OCI-LY7 (cell line): ENCODE data around the gene PXDC1. TPM values are rescaled to one million over a fixed set of nuclear protein-coding genes. Genes with fewer than 3 reads are reported as not detected.

Source experiments
- BruUV-seq: library from RNA; stranded (reverse); fragments of 400-500 nt; replicated peaks from 2 replicates; lab custom pipeline; 2021; lab: Mats Ljungman, UMichigan
- CTCF ChIA-PET: fragments of 300-600 bp; sonication (Branson Sonifier 250); formaldehyde crosslinking; loops from one replicate; lab custom pipeline; 2022; ENCODE audit warnings: antibody characterized with exemption; ENCODE audit not compliant: unreplicated experiment; lab: Charles Lee
- POLR2A ChIA-PET: fragments of 300-600 bp; sonication (Branson Sonifier 250); formaldehyde crosslinking; loops from one replicate; lab custom pipeline; 2022; ENCODE audit warnings: antibody characterized with exemption; lab: Charles Lee
- DNase-seq: peaks from one replicate; pipeline ENCODE4 v3.0.0-alpha.2; 2015; ENCODE audit warnings: low spot score
- H2AFZ ChIP-seq: fragments of 200-600 bp; sonication (generic), shearing (Covaris generic); 2 replicates; pipeline ENCODE4 v1.6.1; 2014; ENCODE audit warnings: mild to moderate bottlenecking, antibody characterized with exemption, low read length, moderate library complexity
- H3K27ac ChIP-seq: fragments of 200-600 bp; sonication (generic); 2 replicates; pipeline ENCODE4 v1.5.1; 2014; ENCODE audit warnings: mixed run types, low read depth, mild to moderate bottlenecking, moderate library complexity, low read length, inconsistent platforms; ENCODE audit not compliant: poor library complexity, severe bottlenecking
- H3K36me3 ChIP-seq: fragments of 200-600 bp; sonication (generic); 2 replicates; pipeline ENCODE4 v1.6.1; 2014; ENCODE audit warnings: mild to moderate bottlenecking, antibody characterized with exemption, low read length, moderate library complexity, mixed read lengths; ENCODE audit not compliant: insufficient read depth
- H3K4me1 ChIP-seq: fragments of 200-600 bp; sonication (generic); 2 replicates; pipeline ENCODE4 v1.5.1; 2014; ENCODE audit warnings: mild to moderate bottlenecking, low read length; ENCODE audit not compliant: insufficient read depth, poor library complexity, severe bottlenecking
- H3K4me2 ChIP-seq: fragments of 200-600 bp; sonication (generic); 2 replicates; pipeline ENCODE4 v1.6.1; 2014; ENCODE audit warnings: mild to moderate bottlenecking, low read length
- H3K4me3 ChIP-seq: fragments of 200-600 bp; sonication (generic); 2 replicates; pipeline ENCODE4 v1.5.1; 2014; ENCODE audit warnings: mild to moderate bottlenecking, low read depth, low read length; ENCODE audit not compliant: poor library complexity, severe bottlenecking
- H3K79me2 ChIP-seq: fragments of 200-600 bp; sonication (generic); 2 replicates; pipeline ENCODE4 v1.6.1; 2016; ENCODE audit warnings: low read depth, mild to moderate bottlenecking, low read length, moderate library complexity, mixed read lengths; ENCODE audit not compliant: insufficient read depth
- H3K9me2 ChIP-seq: fragments of 200-600 bp; sonication (generic); 2 replicates; pipeline ENCODE4 v1.6.1; 2016; ENCODE audit warnings: mild to moderate bottlenecking, low read length, mixed read lengths; ENCODE audit not compliant: insufficient read depth
- H3K9me3 ChIP-seq: fragments of 200-600 bp; sonication (generic); 2 replicates; pipeline ENCODE4 v1.6.1; 2014; ENCODE audit warnings: mild to moderate bottlenecking, mixed run types, low read length, mixed read lengths
- H4K20me1 ChIP-seq: fragments of 200-600 bp; sonication (generic); 2 replicates; pipeline ENCODE4 v1.6.1; 2014; ENCODE audit warnings: mild to moderate bottlenecking, antibody characterized with exemption, low read length, moderate library complexity, mixed read lengths; ENCODE audit not compliant: insufficient read depth
- EZH2phosphoT487 ChIP-seq: fragments of 200-600 bp; sonication (generic); IDR thresholded peaks from 2 replicates; pipeline ENCODE4 v1.6.1; 2018; ENCODE audit warnings: low read depth, borderline replicate concordance, mild to moderate bottlenecking, mixed run types, antibody characterized with exemption, low read length, moderate library complexity, mixed read lengths
- intact Hi-C: fragments of 100-400 bp; cut with micrococcal nuclease; formaldehyde crosslinking; loops from one replicate; pipeline ENCODE4 v1.10.0; 2022; ENCODE audit not compliant: unreplicated experiment
- total RNA-seq, 2 experiments: library from RNA; depleted of rRNA in 1 of 2; stranded (reverse); fragments of >200 nt in 1 of 2; shearing (Covaris generic) in 1 of 2; gene quantifications; 2 replicates each; pipeline ENCODE4 v1.2.3, GENCODE V29; 2014 to 2022
- TF ChIP-seq, protein P1 (sequence below): fragments of 200-600 bp; sonication (generic); conservative IDR thresholded peaks from 2 replicates; pipeline ENCODE4 v1.5.1; 2014; ENCODE audit warnings: mild to moderate bottlenecking, antibody characterized with exemption, low read length, moderate library complexity, mixed read lengths

The PXDC1 gene
- total RNA-seq, 2 experiments from 2014 or later, result not detected

DNA sequence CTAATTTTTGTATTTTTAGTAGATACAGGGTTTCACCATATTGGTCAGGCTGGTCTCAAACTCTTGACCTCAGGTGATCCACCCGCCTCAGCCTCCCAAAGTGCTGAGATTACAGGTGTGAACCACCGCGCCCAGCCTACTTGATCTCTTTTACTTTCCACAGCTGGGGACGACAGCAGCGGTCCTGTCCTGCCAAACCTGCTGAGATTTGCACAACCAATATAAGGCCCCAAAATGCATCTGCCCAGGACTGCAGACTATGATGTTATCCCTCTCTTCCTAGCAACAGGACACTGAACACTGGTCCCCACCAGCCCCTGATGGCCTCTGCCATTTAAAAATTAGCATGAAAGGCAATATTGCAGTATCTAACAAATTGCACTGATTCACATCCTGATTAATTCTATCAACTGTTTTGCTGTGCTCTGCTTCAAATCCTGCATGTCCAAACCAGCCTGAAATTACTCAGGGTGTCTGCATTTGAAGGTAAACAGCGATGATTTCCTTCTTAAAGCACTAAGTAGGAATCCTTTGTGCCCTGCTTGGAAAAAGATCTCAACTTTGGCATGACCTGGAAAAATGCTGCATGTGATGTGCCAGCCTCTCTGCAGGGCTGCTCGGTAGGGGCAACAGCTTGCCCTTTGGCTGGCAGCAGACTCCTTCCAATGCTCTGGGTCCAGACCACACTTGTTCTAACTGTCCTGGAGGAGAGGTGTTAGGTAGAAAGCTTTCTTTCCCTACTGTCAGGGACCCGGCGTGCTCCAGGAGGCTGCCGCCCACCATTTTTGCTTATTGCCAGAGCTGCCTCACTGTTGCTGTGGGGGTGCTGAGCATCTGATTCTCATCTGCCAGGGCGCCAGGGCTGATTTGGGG, 27.4 kb upstream of the PXDC1 start:
- no peaks in the 10 kb centered on the region for H3K4me1 ChIP-seq
- no peak for DNase-seq
- H3K36me3 ChIP-seq, result no peaks in the 10 kb centered on the region
- BruUV-seq, result no TSS peak
- TF ChIP-seq, protein P1, sequence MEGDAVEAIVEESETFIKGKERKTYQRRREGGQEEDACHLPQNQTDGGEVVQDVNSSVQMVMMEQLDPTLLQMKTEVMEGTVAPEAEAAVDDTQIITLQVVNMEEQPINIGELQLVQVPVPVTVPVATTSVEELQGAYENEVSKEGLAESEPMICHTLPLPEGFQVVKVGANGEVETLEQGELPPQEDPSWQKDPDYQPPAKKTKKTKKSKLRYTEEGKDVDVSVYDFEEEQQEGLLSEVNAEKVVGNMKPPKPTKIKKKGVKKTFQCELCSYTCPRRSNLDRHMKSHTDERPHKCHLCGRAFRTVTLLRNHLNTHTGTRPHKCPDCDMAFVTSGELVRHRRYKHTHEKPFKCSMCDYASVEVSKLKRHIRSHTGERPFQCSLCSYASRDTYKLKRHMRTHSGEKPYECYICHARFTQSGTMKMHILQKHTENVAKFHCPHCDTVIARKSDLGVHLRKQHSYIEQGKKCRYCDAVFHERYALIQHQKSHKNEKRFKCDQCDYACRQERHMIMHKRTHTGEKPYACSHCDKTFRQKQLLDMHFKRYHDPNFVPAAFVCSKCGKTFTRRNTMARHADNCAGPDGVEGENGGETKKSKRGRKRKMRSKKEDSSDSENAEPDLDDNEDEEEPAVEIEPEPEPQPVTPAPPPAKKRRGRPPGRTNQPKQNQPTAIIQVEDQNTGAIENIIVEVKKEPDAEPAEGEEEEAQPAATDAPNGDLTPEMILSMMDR, result no peak
- no peak for TF ChIP-seq EZH2phosphoT487
- no peak overlapping the region for H2AFZ ChIP-seq
- intact Hi-C loops, result no loop called here
- H3K9me2 ChIP-seq, result no peaks in the 10 kb centered on the region
- no peaks in the 10 kb centered on the region for H4K20me1 ChIP-seq
- H3K79me2 ChIP-seq, result no peaks in the 10 kb centered on the region
- H3K27ac ChIP-seq, result no peak overlapping the region
- no peak overlapping the region for H3K4me2 ChIP-seq
- ChIA-PET CTCF (no interaction called here), POLR2A (no interaction called here)
- no peak overlapping the region for H3K4me3 ChIP-seq
- no peaks in the 10 kb centered on the region for H3K9me3 ChIP-seq

DNA sequence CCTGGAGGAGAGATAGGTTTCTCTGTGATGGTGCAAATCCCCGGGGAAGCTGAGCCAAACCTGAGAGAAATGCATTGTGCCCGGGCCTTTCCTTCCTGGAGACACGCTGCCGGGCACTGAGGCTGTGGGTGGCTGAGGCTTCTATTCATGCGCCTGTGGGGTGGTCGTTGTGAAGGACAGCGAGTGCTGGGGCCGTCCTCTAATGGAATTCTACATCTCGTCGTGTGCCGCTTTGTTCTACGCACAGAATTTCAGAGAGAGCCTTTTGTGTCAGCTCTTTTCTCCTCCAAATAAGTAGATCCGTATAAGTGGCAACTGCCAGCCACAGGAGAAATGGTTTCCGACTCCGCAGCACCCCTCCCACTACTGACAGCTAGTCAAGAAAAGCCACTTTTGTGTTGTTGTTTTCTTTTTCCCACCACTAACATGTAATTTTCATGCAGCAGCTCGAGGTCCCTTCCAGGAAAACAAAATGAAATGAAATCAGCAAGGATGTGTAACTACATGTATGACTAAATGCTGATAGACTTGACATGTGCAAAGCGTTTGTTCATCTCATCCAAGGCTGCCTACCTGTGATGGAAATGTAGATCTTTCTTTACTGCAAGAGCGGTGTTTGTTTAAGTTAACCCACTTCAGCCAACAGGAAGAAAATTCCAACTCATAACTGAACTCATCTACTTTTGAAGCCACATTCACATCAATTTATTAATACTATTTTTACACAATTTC, 26.4 kb upstream of the PXDC1 start:
- Histone ChIP-seq H3K4me3 (no peak overlapping the region), H3K36me3 (no peaks in the 10 kb centered on the region), H4K20me1 (no peaks in the 10 kb centered on the region), H3K4me2 (no peak overlapping the region), H3K27ac (no peak overlapping the region), H3K9me3 (no peaks in the 10 kb centered on the region), H3K9me2 (no peaks in the 10 kb centered on the region), H3K4me1 (no peaks in the 10 kb centered on the region), H3K79me2 (no peaks in the 10 kb centered on the region), H2AFZ (no peak overlapping the region)
- ChIA-PET CTCF (no interaction called here), POLR2A (no interaction called here)
- DNase-seq, result no peak
- BruUV-seq, result no TSS peak
- TF ChIP-seq, protein P1, result no peak
- no peak for TF ChIP-seq EZH2phosphoT487
- intact Hi-C loops, result no loop called here
